Parathyroid adenoma (tissue), 2 donors: ENCODE measurements around the gene ABTB2.

Experiments
- H2AFZ ChIP-seq: fragments of 300-600 bp; sonication (generic); one replicate; pipeline ENCODE4 v1.7.0; 2017; ENCODE audit warnings: antibody characterized with exemption, mild to moderate bottlenecking
- H3K27ac ChIP-seq: fragments of 300-600 bp; sonication (generic); one replicate; pipeline ENCODE4 v1.7.0; 2017
- H3K27me3 ChIP-seq: fragments of 300-600 bp; sonication (generic); one replicate; pipeline ENCODE4 v1.7.0; 2017; ENCODE audit warnings: low read length; ENCODE audit not compliant: control insufficient read depth, insufficient read depth
- H3K36me3 ChIP-seq: fragments of 300-600 bp; sonication (generic); one replicate; pipeline ENCODE4 v1.7.0; 2017; ENCODE audit warnings: low read length; ENCODE audit not compliant: control insufficient read depth, insufficient read depth
- H3K4me1 ChIP-seq: fragments of 300-600 bp; sonication (generic); one replicate; pipeline ENCODE4 v1.7.0; 2017; ENCODE audit warnings: control low read depth
- H3K4me2 ChIP-seq: fragments of 300-600 bp; sonication (generic); one replicate; pipeline ENCODE4 v1.7.0; 2017; ENCODE audit warnings: low read length
- H3K4me3 ChIP-seq: fragments of 300-600 bp; sonication (generic); one replicate; pipeline ENCODE4 v1.7.0; 2017; ENCODE audit warnings: low read depth, low read length
- H3K79me2 ChIP-seq: fragments of 300-600 bp; sonication (generic); one replicate; pipeline ENCODE4 v1.7.0; 2017; ENCODE audit warnings: control low read depth
- H3K9ac ChIP-seq: fragments of 300-600 bp; sonication (generic); one replicate; pipeline ENCODE4 v1.7.0; 2017; ENCODE audit warnings: mild to moderate bottlenecking
- H3K9me3 ChIP-seq: fragments of 300-600 bp; sonication (generic); one replicate; pipeline ENCODE4 v1.7.0; 2017; ENCODE audit warnings: low read length; ENCODE audit not compliant: control insufficient read depth
- CTCF ChIP-seq: fragments of 300-600 bp; sonication (generic); IDR thresholded peaks from one replicate; pipeline ENCODE4 v1.7.0; 2017; ENCODE audit warnings: antibody characterized with exemption, mild to moderate bottlenecking
- donor health status: primary hyperparathyroidism.

The ABTB2 gene

DNA sequence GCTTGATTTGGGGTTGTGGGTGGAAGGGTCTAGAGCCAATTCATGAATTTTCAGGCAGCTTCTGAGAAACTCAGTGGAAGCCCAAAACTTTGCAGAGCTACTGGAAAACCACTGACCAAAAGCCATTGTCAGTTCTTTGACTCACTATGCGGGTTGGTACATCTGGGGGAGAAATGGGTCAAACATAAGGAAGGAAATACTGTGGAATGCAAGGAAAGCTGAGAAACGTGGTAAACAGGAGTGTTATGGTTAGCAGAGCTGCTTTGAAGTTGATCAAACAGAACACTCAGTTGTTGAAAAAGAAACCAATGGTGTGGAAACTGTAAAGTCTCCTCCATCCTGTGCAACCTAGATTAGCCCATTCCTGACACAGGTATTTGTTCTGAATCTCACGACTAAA is 6.3 kb upstream of the ABTB2 start:
- Histone ChIP-seq H3K27me3 (no peaks in the 10 kb centered on the region), H3K4me3 (no peak overlapping the region), H3K27ac (no peak overlapping the region), H3K9ac (no peak overlapping the region), H3K79me2 (no peaks in the 10 kb centered on the region), H3K4me1 (no peaks in the 10 kb centered on the region), H3K36me3 (no peaks in the 10 kb centered on the region), H3K9me3 (no peaks in the 10 kb centered on the region), H3K4me2 (no peak overlapping the region), H2AFZ (no peak overlapping the region)
- TF ChIP-seq CTCF: no peak

- Histone ChIP-seq H3K27ac (no peak overlapping the region), H3K79me2 (no peaks in the 10 kb centered on the region), H3K9ac (no peak overlapping the region), H3K36me3 (no peaks in the 10 kb centered on the region), H3K4me3 (no peak overlapping the region), H3K4me2 (no peak overlapping the region), H3K4me1 (no peaks in the 10 kb centered on the region), H3K9me3 (no peaks in the 10 kb centered on the region), H2AFZ (no peak overlapping the region), H3K27me3 (no peaks in the 10 kb centered on the region)
- no peak for TF ChIP-seq CTCF
Observed at GRCh38 chr11:34363363-34364084, 5.7 kb upstream of the ABTB2 start.

DNA sequence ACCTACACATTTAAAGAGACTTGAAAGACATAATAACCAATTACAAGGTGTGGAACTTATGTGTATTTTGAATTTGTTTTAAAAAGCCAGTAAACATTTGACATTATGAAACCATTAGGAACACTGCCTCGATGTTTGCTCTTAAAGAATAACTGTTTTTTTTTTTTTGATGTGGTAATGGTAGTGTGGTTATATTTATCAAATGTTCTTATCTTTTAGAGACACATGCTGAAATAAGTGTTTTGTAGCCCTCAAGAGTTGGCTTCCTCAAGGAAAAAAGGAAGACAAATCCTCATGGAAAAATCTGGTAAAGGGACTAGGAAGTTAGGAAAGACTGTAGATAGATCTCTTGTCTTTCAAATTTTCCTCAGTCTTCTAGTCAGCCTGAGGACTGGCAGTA is 2.2 kb upstream of the ABTB2 start:
- H3K36me3 ChIP-seq: no peaks in the 10 kb centered on the region
- no peaks in the 10 kb centered on the region for H3K79me2 ChIP-seq
- H3K4me3 ChIP-seq: no peak overlapping the region
- no peak overlapping the region for H3K4me2 ChIP-seq
- no peak for TF ChIP-seq CTCF
- H3K9ac ChIP-seq: no peak overlapping the region
- H3K27me3 ChIP-seq: no peaks in the 10 kb centered on the region
- H3K9me3 ChIP-seq: no peaks in the 10 kb centered on the region
- no peak overlapping the region for H3K27ac ChIP-seq
- no peak overlapping the region for H2AFZ ChIP-seq
- H3K4me1 ChIP-seq: no peaks in the 10 kb centered on the region

DNA sequence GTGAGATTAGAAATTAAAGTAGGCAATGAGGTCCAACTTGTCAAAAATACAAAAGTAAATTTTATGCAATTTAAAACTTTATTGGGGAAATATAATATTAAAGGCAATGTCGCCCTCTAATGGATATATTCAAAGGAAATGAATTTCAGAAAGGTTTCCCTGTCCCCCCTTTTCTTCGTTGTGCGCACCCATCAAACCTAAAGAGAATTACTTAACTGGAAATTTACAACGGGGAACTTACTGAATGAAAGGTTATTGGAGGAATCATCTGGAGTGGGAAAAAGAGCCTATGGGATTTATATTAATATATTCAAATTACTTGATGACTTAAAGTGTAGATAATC is 1.7 kb upstream of the ABTB2 start:
- no peak for TF ChIP-seq CTCF
- Histone ChIP-seq H3K9me3 (no peaks in the 10 kb centered on the region), H3K4me2 (peak overlapping the region; percentile 84), H3K4me1 (no peaks in the 10 kb centered on the region), H3K27me3 (no peaks in the 10 kb centered on the region), H3K79me2 (no peaks in the 10 kb centered on the region), H3K27ac (no peak overlapping the region), H3K36me3 (no peaks in the 10 kb centered on the region), H3K4me3 (peak overlapping the region; percentile 46), H3K9ac (no peak overlapping the region), H2AFZ (peak overlapping the region; percentile 78)
